ENCODE data around the gene SH3GL1.

The SH3GL1 gene

GRCh38 chr19:4400135-4400936, at the start of gene SH3GL1:
TSS of gene SH3GL1 (minus strand) at chr19:4400547. CDS start at chr19:4400368, 179 bp downstream.
- DNase-seq: peak; percentile 87

- DNase-seq: no peak
These were observed 49.3 kb upstream of the SH3GL1 start for GRCh38 chr19:4449639-4450028.

- DNase-seq: no peak
These were observed 48.8 kb upstream of the SH3GL1 start for GRCh38 chr19:4449022-4449638.

- DNase-seq: no peak
These were observed 48.0 kb upstream of the SH3GL1 start for GRCh38 chr19:4448147-4448985.

- DNase-seq: no peak
These were observed 47.2 kb upstream of the SH3GL1 start for GRCh38 chr19:4447327-4448146.

- no peak for DNase-seq
These were observed 46.4 kb upstream of the SH3GL1 start for GRCh38 chr19:4446704-4447200.

- no peak for DNase-seq
These were observed 45.8 kb upstream of the SH3GL1 start for GRCh38 chr19:4445963-4446703.

- DNase-seq: no peak
These were observed 44.7 kb upstream of the SH3GL1 start for GRCh38 chr19:4444765-4445741.

- no peak for DNase-seq
These were observed 43.8 kb upstream of the SH3GL1 start for GRCh38 chr19:4443966-4444764.

- no peak for DNase-seq
These were observed 42.8 kb upstream of the SH3GL1 start for GRCh38 chr19:4443188-4443587.

GRCh38 chr19:4442819-4443146, 42.4 kb upstream of the SH3GL1 start:
- no peak for DNase-seq

GRCh38 chr19:4441994-4442818, 41.9 kb upstream of the SH3GL1 start:
- DNase-seq: no peak

GRCh38 chr19:4439243-4439642, 38.9 kb upstream of the SH3GL1 start:
- DNase-seq: no peak

- no peak for DNase-seq
These were observed 36.8 kb upstream of the SH3GL1 start for GRCh38 chr19:4437103-4437502.

GRCh38 chr19:4436231-4436630, 35.9 kb upstream of the SH3GL1 start:
- DNase-seq: no peak

GRCh38 chr19:4434391-4434790, 34.0 kb upstream of the SH3GL1 start:
- no peak for DNase-seq

- no peak for DNase-seq
These were observed 32.7 kb upstream of the SH3GL1 start for GRCh38 chr19:4432918-4433506.
